MM.1S (cell line): ENCODE results near the gene LYSET.
"Not testable (repeated sequence)": the region's sequence is repeated elsewhere in the genome, so short reads cannot be mapped to it uniquely, and the experiment has no call there.

Source experiments
- DNase-seq: peaks from one replicate; pipeline ENCODE4 v3.0.0-alpha.2; 2015
- H2AFZ ChIP-seq: fragments of 300-600 bp; sonication (generic); 2 replicates; pipeline ENCODE4 v1.6.0; 2016; ENCODE audit warnings: antibody characterized with exemption, low read length
- H3F3A ChIP-seq: fragments of 300-600 bp; sonication (generic); 2 replicates; pipeline ENCODE4 v1.6.1; 2016; ENCODE audit warnings: mild to moderate bottlenecking, antibody characterized with exemption, low read length, moderate library complexity, mixed read lengths; ENCODE audit not compliant: insufficient read depth
- H3K27ac ChIP-seq: fragments of 300-600 bp; sonication (generic); 2 replicates; pipeline ENCODE4 v1.5.1; 2016; ENCODE audit warnings: mild to moderate bottlenecking, low read length
- H3K27me3 ChIP-seq: fragments of 300-600 bp; sonication (generic); replicated peaks from 2 replicates; pipeline ENCODE4 v1.6.0; 2016; ENCODE audit warnings: low read length; ENCODE audit not compliant: insufficient read depth
- H3K36me3 ChIP-seq: fragments of 300-600 bp; sonication (generic); replicated peaks from 2 replicates; pipeline ENCODE4 v1.6.1; 2016; ENCODE audit warnings: mild to moderate bottlenecking, low read length, mixed read lengths; ENCODE audit not compliant: insufficient read depth
- H3K4me1 ChIP-seq: fragments of 300-600 bp; sonication (generic); 2 replicates; pipeline ENCODE4 v1.6.1; 2016; ENCODE audit warnings: low read length, mixed read lengths
- H3K4me2 ChIP-seq: fragments of 300-600 bp; sonication (generic); 2 replicates; pipeline ENCODE4 v1.6.0; 2016; ENCODE audit warnings: low read depth, low read length
- H3K4me3 ChIP-seq: fragments of 300-600 bp; sonication (generic); 2 replicates; pipeline ENCODE4 v1.5.1; 2016; ENCODE audit warnings: low read length, mixed read lengths
- H3K79me2 ChIP-seq: fragments of 300-600 bp; sonication (generic); 2 replicates; pipeline ENCODE4 v1.6.1; 2016; ENCODE audit warnings: mixed run types, low read length, mixed read lengths
- H3K9ac ChIP-seq: fragments of 300-600 bp; sonication (generic); 2 replicates; pipeline ENCODE4 v1.6.1; 2016; ENCODE audit warnings: low read length, mixed read lengths
- H3K9me2 ChIP-seq: fragments of 300-600 bp; sonication (generic); replicated peaks from 2 replicates; pipeline ENCODE4 v1.6.1; 2016; ENCODE audit warnings: mild to moderate bottlenecking, low read length, mixed read lengths; ENCODE audit not compliant: insufficient read depth
- H3K9me3 ChIP-seq: fragments of 300-600 bp; sonication (generic); replicated peaks from 2 replicates; pipeline ENCODE4 v1.6.1; 2016; ENCODE audit warnings: mild to moderate bottlenecking, low read length, mixed read lengths; ENCODE audit not compliant: insufficient read depth
- H4K20me1 ChIP-seq: fragments of 300-600 bp; sonication (generic); 2 replicates; pipeline ENCODE4 v1.6.1; 2016; ENCODE audit warnings: mild to moderate bottlenecking, low read length, moderate library complexity, mixed read lengths; ENCODE audit not compliant: insufficient read depth
- EZH2 ChIP-seq: fragments of 300-600 bp; sonication (generic); optimal IDR thresholded peaks from 2 replicates; pipeline ENCODE3; 2017; ENCODE audit warnings: low read depth, mild to moderate bottlenecking, antibody characterized with exemption, low read length, mixed read lengths
- EZH2phosphoT487 ChIP-seq: fragments of 300-600 bp; sonication (generic); IDR thresholded peaks from 2 replicates; pipeline ENCODE4 v1.6.1; 2018; ENCODE audit warnings: antibody characterized with exemption, low read length
- TF ChIP-seq, protein P1 (sequence below): fragments of 300-600 bp; sonication (generic); IDR thresholded peaks from 2 replicates; pipeline ENCODE4 v1.5.1; 2016; ENCODE audit warnings: antibody characterized with exemption, low read length, mixed read lengths

The LYSET gene

DNA sequence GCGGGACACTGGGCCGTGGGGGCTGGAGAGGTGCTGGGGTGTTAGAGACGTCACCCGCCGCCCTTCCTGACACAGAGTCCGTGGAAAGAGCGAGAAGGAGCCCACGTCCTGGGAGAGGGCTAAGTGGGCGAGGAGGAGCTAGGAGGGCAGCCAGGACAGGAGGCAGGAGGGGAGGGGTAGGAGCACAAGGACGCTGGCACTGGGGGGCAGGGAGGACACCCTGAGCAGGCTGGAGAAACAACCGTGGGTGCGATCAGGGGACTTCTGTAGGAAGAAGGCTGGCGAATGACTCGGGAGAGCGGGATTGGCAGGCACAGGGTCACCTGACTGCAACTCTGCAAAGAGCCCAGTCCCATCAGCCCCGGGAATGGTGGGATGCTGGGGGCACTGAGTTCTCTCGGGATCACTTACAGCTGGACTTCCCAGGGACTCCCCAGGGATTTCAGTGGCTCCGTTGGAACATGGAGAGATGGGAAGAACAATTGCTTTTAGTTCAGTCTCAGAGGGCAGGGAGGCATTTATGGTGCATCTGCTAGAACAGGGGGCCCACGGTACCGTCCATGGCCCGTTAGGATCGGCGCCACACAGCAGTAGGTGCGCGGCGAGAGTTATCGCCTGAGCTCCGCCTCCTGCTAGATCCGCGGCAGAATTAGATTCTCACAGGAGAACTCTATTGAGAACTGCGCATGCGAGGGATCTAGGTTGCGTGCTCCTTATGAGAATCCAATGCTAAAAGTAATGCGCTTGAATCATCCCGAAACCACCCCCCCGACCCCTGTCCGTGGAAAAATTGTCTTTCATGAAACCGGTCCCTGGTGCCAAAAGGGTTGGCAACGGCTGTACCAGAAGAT is 46.2 kb downstream of the LYSET start:
- Histone ChIP-seq H3K9me3 (no peaks in the 10 kb centered on the region), H3K4me3 (no peak overlapping the region), H3K27me3 (no peaks in the 10 kb centered on the region), H3K27ac (no peak overlapping the region), H3K79me2 (no peaks in the 10 kb centered on the region), H3K4me2 (no peak overlapping the region), H4K20me1 (no peaks in the 10 kb centered on the region), H3K9ac (no peak overlapping the region), H2AFZ (no peak overlapping the region), H3F3A (no peaks in the 10 kb centered on the region), H3K36me3 (no peaks in the 10 kb centered on the region), H3K4me1 (no peaks in the 10 kb centered on the region), H3K9me2 (no peaks in the 10 kb centered on the region)
- no peak for DNase-seq
- TF ChIP-seq, protein P1, sequence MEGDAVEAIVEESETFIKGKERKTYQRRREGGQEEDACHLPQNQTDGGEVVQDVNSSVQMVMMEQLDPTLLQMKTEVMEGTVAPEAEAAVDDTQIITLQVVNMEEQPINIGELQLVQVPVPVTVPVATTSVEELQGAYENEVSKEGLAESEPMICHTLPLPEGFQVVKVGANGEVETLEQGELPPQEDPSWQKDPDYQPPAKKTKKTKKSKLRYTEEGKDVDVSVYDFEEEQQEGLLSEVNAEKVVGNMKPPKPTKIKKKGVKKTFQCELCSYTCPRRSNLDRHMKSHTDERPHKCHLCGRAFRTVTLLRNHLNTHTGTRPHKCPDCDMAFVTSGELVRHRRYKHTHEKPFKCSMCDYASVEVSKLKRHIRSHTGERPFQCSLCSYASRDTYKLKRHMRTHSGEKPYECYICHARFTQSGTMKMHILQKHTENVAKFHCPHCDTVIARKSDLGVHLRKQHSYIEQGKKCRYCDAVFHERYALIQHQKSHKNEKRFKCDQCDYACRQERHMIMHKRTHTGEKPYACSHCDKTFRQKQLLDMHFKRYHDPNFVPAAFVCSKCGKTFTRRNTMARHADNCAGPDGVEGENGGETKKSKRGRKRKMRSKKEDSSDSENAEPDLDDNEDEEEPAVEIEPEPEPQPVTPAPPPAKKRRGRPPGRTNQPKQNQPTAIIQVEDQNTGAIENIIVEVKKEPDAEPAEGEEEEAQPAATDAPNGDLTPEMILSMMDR, result no peak
- TF ChIP-seq EZH2 (no peak), EZH2phosphoT487 (no peak)

DNA sequence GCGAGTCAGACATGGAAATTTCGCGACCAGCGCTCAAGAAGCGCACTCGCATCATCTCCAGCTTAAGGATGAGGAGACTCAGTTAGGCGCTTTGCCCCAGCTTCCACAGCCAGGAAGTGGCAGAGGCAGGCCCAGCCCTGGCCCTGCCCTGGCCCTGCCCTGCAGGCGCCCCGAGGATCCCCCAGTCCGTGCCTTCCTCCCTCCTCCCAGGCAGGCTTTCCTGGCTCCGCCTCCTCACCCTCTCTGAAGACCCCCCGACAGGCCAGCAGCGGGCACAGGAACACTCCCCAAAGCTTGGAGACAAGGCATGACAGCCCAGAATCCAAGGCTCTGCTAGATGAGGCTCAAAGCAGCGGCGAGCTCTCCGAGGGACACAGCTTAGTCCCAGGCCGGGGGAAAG is 47.0 kb downstream of the LYSET start:
- Histone ChIP-seq H3K9me2 (no peaks in the 10 kb centered on the region), H3K36me3 (no peaks in the 10 kb centered on the region), H3K9me3 (no peaks in the 10 kb centered on the region), H3F3A (no peaks in the 10 kb centered on the region), H3K9ac (no peak overlapping the region), H4K20me1 (no peaks in the 10 kb centered on the region), H3K79me2 (no peaks in the 10 kb centered on the region), H3K4me1 (no peaks in the 10 kb centered on the region), H3K4me2 (no peak overlapping the region), H3K4me3 (no peak overlapping the region), H2AFZ (no peak overlapping the region), H3K27ac (no peak overlapping the region), H3K27me3 (no peaks in the 10 kb centered on the region)
- no peak for TF ChIP-seq EZH2phosphoT487
- TF ChIP-seq, protein P1, result no peak
- no peak for TF ChIP-seq EZH2
- DNase-seq, result no peak

DNA sequence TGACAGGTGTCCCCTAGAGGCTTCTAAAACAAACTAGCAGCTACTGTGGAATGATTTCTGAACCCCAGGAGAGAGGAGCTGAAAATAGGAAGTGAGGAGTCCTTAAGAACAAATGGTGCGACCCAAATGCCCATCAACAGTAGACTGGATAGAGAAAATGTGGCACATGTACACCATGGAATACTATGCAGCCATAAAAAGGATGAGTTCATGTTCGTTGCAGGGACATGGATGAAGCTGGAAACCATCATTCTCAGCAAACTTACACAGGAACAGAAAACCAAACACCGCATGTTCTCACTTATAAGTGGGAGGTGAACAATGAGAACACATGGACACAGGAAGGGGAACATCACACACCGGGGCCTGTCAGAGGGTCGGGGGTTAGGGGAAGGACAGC is 48.0 kb downstream of the LYSET start:
- not testable (repeated sequence) for H2AFZ ChIP-seq, H3K79me2 ChIP-seq, H4K20me1 ChIP-seq, H3K36me3 ChIP-seq, H3K9me2 ChIP-seq, H3F3A ChIP-seq, H3K9me3 ChIP-seq, H3K27ac ChIP-seq, H3K4me1 ChIP-seq, H3K4me3 ChIP-seq, H3K27me3 ChIP-seq, H3K9ac ChIP-seq, DNase-seq, H3K4me2 ChIP-seq

DNA sequence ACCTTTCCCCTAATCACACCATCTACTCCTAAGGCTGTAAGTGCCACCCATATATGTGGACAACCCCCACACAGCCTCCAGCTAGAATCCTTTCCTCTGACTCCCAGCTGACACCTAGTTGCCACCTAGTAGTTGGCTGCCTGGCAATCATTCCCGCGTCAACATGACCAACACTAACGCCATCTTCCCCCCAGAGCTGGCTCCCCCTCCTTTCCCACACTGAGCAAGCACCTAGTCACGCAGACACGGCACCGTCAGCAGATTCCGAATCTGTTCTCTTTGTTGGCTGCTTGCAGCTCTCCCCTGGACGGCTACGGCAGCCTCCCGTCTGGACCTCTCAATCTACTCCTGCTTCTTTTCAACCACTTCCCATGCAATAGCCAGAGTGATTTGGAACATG is 49.7 kb downstream of the LYSET start:
- Histone ChIP-seq H3K27me3 (no peaks in the 10 kb centered on the region), H4K20me1 (no peaks in the 10 kb centered on the region), H3K9me2 (no peaks in the 10 kb centered on the region), H3K4me1 (no peaks in the 10 kb centered on the region), H3K27ac (no peak overlapping the region), H3K9me3 (no peaks in the 10 kb centered on the region), H3K79me2 (no peaks in the 10 kb centered on the region), H3K4me2 (no peak overlapping the region), H3K9ac (no peak overlapping the region), H3F3A (no peaks in the 10 kb centered on the region), H3K36me3 (no peaks in the 10 kb centered on the region), H3K4me3 (no peak overlapping the region), H2AFZ (no peak overlapping the region)
- TF ChIP-seq EZH2phosphoT487, result no peak
- TF ChIP-seq, protein P1, result no peak
- no peak for TF ChIP-seq EZH2
- no peak for DNase-seq
